Measurements from ENCODE around the gene KRTAP2-1. TPM values are rescaled to one million over a fixed set of nuclear protein-coding genes. Genes with fewer than 3 reads are reported as not detected.

The KRTAP2-1 gene
- total and polyA plus RNA-seq, 2 of the 8 experiments (the other 6 are each of a cell fraction or from before 2014, with no cell fraction given): not detected

GRCh38 chr17:41052566-41052965 is 5.5 kb upstream of the KRTAP2-1 start (continued):
- TF ChIP-seq TEAD4 (IDR thresholded peaks at IDR 0.05; ENCODE audit: low read depth, low read length): no peak
- TF ChIP-seq JUN (IDR thresholded peaks at IDR 0.05; ENCODE audit: low read depth, low read length): no peak
- TF ChIP-seq MAX (IDR thresholded peaks at IDR 0.05): no peak
- TF ChIP-seq POLR2A (IDR thresholded peaks at IDR 0.05; ENCODE audit: control extremely low read depth in 1 of 2, low read depth in 2 of 2, low read length in 2 of 2): no peak

All from H1 (cell line).